IPS-18c (cell line): ENCODE results near the gene CGB3.
"Not testable (repeated sequence)": the region's sequence is repeated elsewhere in the genome, so short reads cannot be mapped to it uniquely, and the experiment has no call there.

Experiments used
- H3K4me3 ChIP-seq: 2 replicates; pipeline ENCODE4 v1.7.0; 2013; ENCODE audit warnings: low read depth, mild to moderate bottlenecking, low read length, moderate library complexity; ENCODE audit not compliant: insufficient read depth
- H3K9me3 ChIP-seq: one replicate; pipeline ENCODE4 v1.6.1; 2013; ENCODE audit warnings: mild to moderate bottlenecking, low read length, moderate library complexity; ENCODE audit not compliant: control insufficient read depth, insufficient read depth

The CGB3 gene

DNA sequence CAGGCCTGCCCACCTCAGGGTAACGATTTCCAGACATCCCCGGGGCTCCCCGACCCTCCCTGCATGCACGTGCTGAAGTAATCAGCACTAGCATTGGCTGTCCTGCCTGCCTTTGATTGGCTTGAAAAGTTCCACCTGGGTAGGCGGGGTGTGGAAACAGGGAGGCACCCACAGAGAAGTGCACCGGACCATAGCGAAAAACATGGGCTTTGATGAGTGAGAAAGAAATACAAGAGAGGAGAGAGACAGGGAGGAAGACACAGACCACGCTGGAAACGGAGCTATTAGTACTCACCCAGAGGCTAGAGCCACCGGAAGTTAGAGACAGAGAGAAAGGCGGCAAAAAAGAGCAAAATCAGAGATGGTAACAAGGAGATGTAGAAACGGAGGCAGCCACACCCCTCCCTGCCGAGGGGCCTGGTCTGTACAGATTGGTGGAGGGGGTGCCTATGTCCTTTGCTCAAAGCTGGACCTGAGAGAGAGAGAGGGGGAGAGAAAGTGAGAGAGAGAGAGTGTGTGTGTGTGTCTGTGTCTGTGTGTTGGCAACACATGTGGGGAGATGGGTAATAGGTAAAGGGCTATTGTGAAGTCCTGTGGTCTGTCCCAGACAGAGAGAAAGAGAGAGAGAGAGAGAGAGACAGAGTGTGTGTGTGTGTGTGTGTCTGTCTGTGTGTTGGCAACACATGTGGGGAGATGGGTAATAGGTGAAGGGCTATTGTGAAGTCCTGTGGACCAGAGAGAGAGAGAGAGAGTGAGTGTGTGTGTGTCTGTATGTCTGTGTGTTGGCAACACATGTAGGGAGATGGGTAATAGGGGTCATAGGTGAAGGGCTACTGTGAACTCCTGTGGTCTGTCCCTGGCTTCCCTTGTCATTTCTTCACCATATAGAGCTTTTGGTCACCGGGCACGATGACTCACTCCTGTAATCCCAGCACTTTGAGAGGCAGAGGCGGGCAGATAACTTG is 2.9 kb downstream of the CGB3 start:
- H3K4me3 ChIP-seq, result no peak overlapping the region
- H3K9me3 ChIP-seq, result no peaks in the 10 kb centered on the region

DNA sequence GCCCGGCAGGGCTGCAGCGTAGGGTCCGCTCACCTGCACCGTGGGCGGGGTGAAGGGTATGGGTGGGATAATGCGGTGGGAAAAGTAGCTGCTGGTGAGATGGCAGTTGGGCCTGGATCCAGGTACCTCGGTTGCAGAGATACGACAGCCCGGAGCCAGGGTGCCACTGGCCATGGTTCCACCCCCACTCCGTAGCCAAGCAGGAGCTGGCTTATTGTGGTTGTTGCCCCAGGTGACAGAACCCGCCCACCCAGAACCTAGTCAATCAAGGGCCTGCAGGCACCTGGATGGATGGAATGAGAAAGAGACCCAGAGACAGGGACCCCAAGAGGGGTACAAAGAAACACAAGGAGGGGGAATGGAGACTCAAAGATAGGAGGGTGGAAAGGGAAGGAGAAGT is 3.8 kb downstream of the CGB3 start:
- no peak overlapping the region for H3K4me3 ChIP-seq
- H3K9me3 ChIP-seq, result no peaks in the 10 kb centered on the region

DNA sequence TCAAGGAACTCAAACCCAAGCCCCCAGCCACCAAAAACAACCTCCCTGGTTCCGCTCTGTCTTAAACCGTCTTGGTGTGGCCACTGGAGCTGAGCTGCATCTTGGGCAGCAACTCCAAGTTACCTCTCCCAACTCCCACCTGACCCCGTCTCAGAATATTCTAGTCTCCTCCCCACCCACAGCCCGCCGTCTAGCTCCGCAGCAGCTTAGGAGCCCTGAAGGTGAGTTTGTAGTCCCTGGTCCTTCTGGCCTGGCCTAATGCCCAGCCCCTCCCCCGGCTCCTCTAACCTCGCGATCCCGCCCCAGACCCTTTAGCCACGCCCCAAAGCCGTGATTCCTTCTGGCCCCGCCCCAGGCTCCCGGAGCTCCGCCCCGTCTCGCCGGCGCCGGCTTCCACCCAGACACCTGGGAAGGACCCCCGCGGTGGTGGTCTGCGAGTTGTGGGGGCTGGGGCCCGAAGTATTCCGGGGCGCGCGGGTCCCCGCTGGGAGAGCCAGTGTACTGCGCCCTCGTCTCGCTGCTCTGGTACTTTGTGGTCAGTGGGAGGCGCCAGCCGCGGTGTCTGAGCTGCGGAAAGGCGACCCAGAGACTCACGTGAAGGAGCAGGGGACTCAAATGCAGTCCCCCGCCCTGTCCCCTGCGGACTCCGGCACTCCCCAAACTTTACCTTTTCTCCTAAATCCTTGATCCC is 4.7 kb downstream of the CGB3 start:
- H3K4me3 ChIP-seq, result peak overlapping the region; percentile 56; the same call in 1 of the 2 replicates
- H3K9me3 ChIP-seq, result no peaks in the 10 kb centered on the region

DNA sequence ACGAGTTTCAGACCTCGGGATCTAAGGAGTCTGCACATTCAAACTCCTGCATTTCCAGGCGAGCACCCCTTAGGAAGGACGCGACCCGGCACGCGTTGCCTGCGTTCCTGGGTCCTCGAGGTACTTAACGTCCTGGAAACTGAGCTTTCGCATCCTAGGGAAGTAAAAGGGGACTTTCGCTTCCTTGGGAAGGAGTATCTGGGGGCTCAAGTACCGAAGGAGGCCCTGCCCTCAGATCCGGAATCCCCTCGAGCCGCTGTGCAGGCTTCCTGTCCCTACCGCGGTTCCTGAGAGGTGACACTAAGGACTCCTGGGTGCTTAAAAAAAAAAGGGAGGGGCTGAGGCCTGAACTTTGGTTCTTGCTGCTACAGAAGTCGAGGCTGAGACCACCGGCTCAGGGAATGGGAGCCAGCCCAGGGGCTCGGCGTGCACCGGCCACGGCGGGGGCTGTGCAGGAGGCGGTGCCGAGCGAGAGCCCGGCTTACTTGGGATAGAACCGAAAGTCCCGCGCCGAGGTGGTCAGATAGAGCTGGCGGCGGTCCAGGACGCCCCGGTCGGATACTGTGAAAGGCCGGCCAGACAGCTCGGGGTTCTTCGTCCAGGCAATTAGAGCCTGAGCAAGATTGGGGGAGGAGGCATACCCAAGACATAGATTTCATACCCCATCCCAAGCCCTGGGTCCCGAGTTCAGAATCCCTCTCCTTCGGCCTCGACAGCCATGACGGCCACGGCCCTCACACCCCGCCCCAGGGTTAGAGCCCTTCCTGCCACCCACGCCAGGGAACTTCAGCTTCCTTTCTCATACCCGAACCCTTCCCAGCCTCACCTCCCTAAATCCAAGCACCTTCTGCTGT is 5.5 kb downstream of the CGB3 start:
- H3K9me3 ChIP-seq, result not testable (repeated sequence)
- H3K4me3 ChIP-seq, result peak overlapping the region; percentile 50

DNA sequence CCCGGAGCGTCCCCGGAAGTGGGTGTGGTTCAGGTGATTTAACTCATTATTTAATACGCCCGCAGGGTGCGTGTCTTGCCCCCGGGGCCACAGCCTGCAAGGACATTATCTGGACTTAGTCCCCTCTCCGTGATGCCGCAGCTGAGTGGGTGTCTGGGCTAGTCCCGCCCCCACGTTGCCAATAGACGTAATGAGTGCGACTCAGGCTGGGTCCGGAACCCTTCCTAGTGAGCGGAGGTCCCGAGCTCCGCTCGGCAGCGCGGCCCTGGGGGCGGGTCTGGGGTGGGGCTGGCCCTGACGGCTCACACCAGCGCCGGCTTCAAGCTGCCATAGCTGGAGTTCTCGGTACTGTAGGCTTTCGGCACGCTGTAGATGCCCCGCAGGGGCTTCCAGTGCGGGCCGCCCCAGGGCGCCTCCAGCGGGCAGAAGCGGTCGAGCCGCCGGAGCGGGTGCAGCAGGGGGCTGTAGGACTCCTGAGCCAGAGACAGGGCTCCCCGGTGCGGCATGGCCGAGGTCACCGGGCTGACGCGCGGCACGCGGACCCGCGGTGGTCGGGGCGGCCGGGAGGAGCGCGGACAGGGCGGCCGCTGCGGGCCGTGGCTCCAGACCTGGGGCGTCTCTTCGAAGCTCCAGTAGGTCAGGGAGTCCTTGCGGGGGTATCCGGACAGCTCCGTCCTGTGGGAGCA is 6.3 kb downstream of the CGB3 start:
- Histone ChIP-seq H3K9me3 (no peaks in the 10 kb centered on the region), H3K4me3 (peak overlapping the region; percentile 50)

DNA sequence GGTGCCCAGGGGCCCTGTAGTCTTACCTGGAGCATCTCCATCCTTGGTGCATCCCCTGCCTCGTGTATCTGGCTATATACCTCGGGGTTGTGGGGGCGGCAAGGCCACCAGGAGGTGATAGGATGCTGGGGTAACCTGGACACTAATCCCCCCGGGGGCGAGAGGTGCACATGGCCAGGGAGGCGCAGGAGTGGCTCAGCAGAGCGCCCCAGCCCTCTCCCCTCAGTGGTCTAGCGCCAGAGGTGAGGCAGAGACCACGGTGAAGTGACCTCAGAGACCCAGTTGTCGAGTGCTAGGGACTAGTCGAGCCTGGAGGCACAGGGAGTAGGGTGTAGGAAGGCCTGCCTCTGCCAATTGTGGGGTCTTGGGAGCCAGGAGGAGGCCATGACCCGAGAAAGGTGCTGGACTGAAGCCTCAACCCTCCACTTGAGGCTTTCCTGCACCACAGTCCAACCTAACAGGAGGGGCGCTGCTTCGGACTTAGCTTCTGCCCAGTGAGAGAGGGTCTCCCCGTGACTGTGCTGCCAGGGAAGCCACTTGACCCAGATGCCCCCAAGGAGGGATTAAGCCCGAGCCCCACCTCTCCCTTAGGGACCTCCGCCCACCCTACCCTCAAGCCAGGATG is 7.0 kb downstream of the CGB3 start, which contains the start of gene LHB:
Gene LHB (minus strand): TSS at position 51 of the 625 bp plus-strand sequence. CDS start 10 bp downstream, at position 41.
- H3K9me3 ChIP-seq, result no peaks in the 10 kb centered on the region
- peak within 1 kb of the TSS; percentile 50 for H3K4me3 ChIP-seq

DNA sequence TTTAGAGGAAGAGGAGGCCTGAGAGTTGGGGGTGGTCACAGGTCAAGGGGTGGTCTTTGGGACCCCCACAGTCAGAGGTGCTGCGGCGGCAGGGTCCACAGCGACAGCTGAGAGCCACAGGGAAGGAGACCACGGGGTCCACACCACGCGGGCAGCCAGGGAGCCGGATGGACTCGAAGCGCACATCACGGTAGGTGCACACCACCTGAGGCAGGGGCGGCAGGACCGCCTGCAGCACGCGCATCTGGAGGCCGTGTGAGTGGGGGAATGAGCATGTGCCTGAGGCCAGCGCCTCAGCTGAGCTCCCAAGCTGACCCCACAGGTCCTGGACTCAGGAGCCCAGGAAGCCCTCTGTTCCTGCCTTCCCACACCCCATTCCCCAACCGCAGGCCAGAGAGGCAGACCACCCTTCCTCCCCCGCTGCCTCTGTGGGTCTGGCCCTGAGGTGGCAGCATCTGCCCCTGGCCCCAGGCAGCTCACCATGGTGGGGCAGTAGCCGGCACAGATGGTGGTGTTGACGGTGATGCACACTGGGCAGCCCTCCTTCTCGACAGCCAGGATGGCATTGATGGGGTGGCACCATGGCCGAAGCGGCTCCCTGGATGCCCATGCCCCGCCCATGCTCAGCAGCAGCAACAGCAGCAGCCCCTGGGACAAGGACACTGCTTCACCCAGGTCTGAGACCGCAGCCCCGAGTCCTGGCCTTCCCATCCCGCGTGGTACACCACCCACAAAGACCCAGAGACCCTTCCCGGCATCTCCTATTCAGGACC is 7.9 kb downstream of the CGB3 start:
- H3K9me3 ChIP-seq, result no peaks in the 10 kb centered on the region
- H3K4me3 ChIP-seq, result no peak overlapping the region

DNA sequence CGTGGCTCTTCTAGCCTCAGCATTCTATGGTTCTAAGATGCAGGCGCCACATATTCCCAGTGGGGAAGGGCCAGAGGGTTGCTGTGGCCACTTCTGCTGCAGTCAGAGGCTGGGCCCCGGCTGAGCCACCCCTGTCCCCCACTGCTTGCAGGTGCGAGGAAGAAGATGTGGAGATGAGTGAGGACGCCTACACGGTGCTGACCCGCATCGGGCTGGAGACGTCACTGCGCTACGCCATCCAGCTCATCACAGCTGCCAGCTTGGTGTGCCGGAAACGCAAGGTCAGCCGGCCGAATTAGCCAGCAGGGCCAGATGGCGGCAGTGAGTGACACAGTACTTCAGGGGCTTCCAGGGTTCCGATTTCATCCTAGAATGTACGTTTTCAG is 9.3 kb downstream of the CGB3 start:
- Histone ChIP-seq H3K9me3 (no peaks in the 10 kb centered on the region), H3K4me3 (no peak overlapping the region)

DNA sequence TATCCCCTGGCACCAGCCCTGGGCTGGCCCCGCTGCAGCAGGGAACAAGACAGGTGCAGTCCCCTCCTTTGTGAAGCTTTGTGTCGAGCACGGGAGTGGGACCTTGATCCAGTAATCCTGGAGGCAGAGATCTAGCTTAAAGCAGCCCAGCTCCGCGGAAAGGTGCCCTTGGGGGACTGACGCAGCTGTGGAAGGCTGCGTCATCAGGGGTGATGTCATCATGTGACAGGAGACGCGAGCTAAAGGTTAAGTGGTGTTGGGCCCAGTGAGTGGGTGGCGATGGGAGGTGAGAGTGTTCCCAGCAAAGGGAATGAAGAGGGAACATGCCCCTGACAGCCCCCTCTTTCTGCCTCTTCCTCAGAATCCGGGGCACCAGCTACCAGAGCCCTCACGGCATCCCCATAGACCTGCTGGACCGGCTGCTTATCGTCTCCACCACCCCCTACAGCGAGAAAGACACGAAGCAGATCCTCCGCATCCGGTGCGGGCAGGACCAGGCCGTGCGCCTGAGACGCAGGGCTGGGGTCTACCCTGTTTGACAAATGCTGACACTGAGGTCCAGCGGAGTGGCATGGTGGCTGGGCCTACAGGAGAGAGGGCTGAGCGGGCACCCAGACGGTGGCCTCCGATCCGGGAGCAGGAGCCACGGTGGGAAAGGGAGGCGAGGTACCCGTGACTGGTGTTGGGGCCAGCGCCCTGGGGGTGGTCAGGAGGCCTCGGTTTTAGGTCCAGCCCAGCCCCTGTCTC is 9.8 kb downstream of the CGB3 start:
- Histone ChIP-seq H3K4me3 (no peak overlapping the region), H3K9me3 (no peaks in the 10 kb centered on the region)

DNA sequence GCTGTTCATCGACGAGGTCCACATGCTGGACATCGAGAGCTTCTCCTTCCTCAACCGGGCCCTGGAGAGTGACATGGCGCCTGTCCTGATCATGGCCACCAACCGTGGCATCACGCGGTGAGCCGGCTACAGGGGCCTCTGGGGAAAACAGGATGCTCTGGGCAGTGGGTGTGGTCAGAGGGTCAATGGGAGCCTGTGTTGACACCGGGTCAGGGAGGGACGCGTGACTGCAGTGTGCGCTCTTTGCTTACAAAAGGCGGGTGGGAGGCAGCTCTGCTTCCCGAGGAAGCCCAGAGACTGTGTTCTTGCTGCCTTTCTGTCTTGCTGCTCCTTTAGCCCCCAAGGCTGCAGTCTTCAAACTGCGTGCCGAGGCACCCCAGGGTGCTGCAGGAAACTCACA is 12.9 kb downstream of the CGB3 start:
- Histone ChIP-seq H3K4me3 (no peak overlapping the region), H3K9me3 (no peaks in the 10 kb centered on the region)

DNA sequence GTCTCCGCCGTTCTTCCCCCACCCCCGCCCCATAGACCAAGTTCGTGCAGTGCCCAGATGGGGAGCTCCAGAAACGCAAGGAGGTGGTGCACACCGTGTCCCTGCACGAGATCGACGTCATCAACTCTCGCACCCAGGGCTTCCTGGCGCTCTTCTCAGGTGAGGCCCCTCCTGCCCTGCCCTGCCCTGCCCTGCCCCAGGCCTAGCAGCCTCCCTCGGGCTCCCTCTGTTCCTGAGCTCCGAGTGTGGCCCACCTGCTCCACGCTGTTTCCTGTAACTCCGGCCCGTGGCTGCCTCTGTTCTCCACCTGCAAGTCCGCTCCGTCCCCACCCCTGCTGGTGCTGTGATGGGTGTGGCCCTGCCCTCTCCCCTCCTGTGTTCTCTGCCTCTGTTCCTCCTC is 13.7 kb downstream of the CGB3 start:
- H3K4me3 ChIP-seq, result no peak overlapping the region

DNA sequence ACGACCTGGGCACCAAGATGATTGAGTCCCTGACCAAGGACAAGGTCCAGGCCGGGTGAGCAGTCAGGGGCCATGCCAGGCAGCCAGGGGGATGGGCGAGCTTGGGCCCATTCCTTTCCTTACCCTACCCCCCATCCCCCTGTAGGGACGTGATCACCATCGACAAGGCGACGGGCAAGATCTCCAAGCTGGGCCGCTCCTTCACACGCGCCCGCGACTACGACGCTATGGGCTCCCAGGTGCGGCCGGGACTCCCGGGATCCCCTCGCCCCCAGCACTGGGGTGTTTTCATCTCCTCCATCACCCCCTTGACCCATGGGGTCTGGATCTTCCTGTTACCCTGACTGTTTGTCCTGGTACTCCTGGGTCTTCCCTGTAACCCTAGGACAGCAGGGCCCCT is 14.3 kb downstream of the CGB3 start:
- no peaks in the 10 kb centered on the region for H3K9me3 ChIP-seq
- no peak overlapping the region for H3K4me3 ChIP-seq

More for the DNA sequence above, 13.7 kb downstream of the CGB3 start:
- H3K9me3 ChIP-seq, result no peaks in the 10 kb centered on the region

DNA sequence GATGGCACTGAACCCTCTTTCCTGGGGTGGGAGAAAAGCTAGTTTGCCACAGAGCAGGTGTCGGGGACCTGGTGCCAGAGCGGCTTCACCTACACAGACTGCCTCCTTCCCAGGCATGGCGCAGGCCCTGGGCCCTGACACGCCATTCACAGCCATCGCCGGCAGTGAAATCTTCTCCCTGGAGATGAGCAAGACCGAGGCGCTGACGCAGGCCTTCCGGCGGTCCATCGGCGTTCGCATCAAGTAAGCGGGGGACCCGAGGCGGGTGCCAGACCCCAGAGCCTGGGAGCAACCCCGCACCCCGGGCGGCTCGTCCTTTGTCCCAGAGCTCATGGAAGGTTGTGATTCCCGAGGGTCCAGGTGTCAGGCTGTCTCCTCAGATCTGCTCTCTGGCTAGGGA is 17.2 kb downstream of the CGB3 start:
- no peak overlapping the region for H3K4me3 ChIP-seq
- no peaks in the 10 kb centered on the region for H3K9me3 ChIP-seq

DNA sequence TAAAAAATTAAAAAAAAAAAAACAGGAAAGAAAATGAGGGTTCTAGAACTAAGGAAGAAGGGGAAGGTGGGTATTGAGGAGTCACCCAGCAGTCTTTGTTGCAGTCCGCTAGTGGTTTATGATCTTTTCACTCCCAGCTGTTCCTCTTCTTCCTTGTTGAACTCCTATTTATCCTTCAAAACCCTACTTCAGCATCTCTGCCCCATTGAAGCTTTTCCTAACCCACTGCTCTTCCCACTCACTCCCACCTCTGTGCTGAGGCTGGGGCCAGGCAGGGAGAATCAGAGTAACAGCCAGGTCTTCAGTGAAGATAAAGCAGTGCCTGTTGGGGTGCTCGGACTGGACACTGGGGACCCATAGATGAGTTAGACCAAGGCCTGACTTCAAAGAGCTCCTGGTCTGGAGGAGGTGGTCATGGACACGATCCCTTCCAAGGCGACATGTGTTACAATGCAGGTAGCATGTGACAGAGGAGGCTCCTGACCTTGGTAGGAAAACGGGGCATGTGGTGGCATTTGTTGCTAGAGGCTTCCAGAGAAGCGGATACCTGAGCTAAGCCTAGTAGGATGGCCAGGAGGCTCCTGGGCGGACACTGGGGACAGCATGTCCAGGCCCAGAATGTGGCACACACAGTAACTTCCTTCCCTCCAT is 19.0 kb downstream of the CGB3 start:
- Histone ChIP-seq H3K9me3 (no peaks in the 10 kb centered on the region), H3K4me3 (no peak overlapping the region)

DNA sequence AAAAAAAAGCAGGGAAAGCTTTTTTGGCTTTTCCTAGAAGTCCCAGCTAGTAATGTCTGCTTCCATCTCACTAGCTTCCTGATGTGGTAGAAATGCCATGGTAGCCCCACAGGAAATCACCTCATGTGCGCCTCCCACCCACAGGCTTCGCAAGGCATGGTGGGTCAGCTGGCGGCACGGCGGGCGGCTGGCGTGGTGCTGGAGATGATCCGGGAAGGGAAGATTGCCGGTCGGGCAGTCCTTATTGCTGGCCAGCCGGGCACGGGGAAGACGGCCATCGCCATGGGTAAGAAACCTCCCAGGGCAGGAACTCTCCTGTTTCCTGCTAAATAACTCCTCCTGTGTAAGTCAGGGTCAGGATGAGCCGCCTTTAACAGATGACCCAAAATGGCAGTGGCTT is 20.0 kb downstream of the CGB3 start:
- Histone ChIP-seq H3K9me3 (no peaks in the 10 kb centered on the region), H3K4me3 (no peak overlapping the region)
